Glomerular endothelial cell (primary cell): Measurements from ENCODE around the gene OPTC. TPM values are rescaled to one million over a fixed set of nuclear protein-coding genes. Genes with fewer than 3 reads are reported as not detected.
"Not testable (repeated sequence)": the region's sequence is repeated elsewhere in the genome, so short reads cannot be mapped to it uniquely, and the experiment has no call there.

Experiments
- DNase-seq: peaks from one replicate; pipeline ENCODE4 v3.0.0-alpha.2; 2011; ENCODE audit warnings: low read depth, low spot score; ENCODE audit errors: extremely low read depth
- total RNA-seq: library from RNA; depleted of rRNA; stranded (reverse); fragments of >200 nt; gene quantifications from 2 replicates; pipeline ENCODE4 v1.2.3, GENCODE V29; 2015

The OPTC gene
- total RNA-seq, 1 donor from 2014 or later, result not detected

- peak; percentile 61 for DNase-seq
Measured at GRCh38 chr1:203512848-203513584, 19.1 kb downstream of the OPTC start.

- no peak for DNase-seq
Measured at GRCh38 chr1:203513585-203514031, 19.7 kb downstream of the OPTC start.

GRCh38 chr1:203516184-203516583, 22.2 kb downstream of the OPTC start:
- no peak for DNase-seq

- DNase-seq, result no peak
Measured at GRCh38 chr1:203516906-203517305, 23.0 kb downstream of the OPTC start.

- no peak for DNase-seq
Measured at GRCh38 chr1:203517426-203518110, 23.6 kb downstream of the OPTC start.

GRCh38 chr1:203518139-203518538, 24.2 kb downstream of the OPTC start:
- not testable (repeated sequence) for DNase-seq

GRCh38 chr1:203518541-203518940, 24.6 kb downstream of the OPTC start:
- no peak for DNase-seq

GRCh38 chr1:203519053-203519840, 25.3 kb downstream of the OPTC start:
- DNase-seq, result no peak

GRCh38 chr1:203519896-203520295, 25.9 kb downstream of the OPTC start:
- no peak for DNase-seq

- DNase-seq, result no peak
Measured at GRCh38 chr1:203520315-203520714, 26.4 kb downstream of the OPTC start.

GRCh38 chr1:203521074-203521794, 27.3 kb downstream of the OPTC start:
- DNase-seq, result no peak

- no peak for DNase-seq
Measured at GRCh38 chr1:203521812-203522211, 27.9 kb downstream of the OPTC start.

- DNase-seq, result no peak
Measured at GRCh38 chr1:203522237-203522636, 28.3 kb downstream of the OPTC start.

- DNase-seq, result no peak
Measured at GRCh38 chr1:203523667-203524066, 29.7 kb downstream of the OPTC start.

GRCh38 chr1:203524152-203524551, 30.2 kb downstream of the OPTC start:
- no peak for DNase-seq

- DNase-seq, result no peak
Measured at GRCh38 chr1:203524824-203525223, 30.9 kb downstream of the OPTC start.

- no peak for DNase-seq
Measured at GRCh38 chr1:203525685-203526084, 31.7 kb downstream of the OPTC start.

GRCh38 chr1:203526130-203526529, 32.2 kb downstream of the OPTC start:
- no peak for DNase-seq

- DNase-seq, result no peak
Measured at GRCh38 chr1:203526572-203526971, 32.6 kb downstream of the OPTC start.

GRCh38 chr1:203527013-203527412, 33.1 kb downstream of the OPTC start:
- DNase-seq, result no peak

GRCh38 chr1:203528063-203528462, 34.1 kb downstream of the OPTC start:
- DNase-seq, result no peak
